GM19239 (cell line): ENCODE measurements around the gene PCGF5.
"Not testable (repeated sequence)": the region's sequence is repeated elsewhere in the genome, so short reads cannot be mapped to it uniquely, and the experiment has no call there.

Experiments used
- DNase-seq: peaks from one replicate; pipeline ENCODE4 v3.0.0; 2011; ENCODE audit warnings: low spot score; ENCODE audit not compliant: insufficient read length
- FAIRE-seq: peaks from 2 replicates; lab custom pipeline; 2011; peaks lifted over from hg19 to GRCh38; lab: Jason Lieb, UNC

Gene PCGF5

DNA sequence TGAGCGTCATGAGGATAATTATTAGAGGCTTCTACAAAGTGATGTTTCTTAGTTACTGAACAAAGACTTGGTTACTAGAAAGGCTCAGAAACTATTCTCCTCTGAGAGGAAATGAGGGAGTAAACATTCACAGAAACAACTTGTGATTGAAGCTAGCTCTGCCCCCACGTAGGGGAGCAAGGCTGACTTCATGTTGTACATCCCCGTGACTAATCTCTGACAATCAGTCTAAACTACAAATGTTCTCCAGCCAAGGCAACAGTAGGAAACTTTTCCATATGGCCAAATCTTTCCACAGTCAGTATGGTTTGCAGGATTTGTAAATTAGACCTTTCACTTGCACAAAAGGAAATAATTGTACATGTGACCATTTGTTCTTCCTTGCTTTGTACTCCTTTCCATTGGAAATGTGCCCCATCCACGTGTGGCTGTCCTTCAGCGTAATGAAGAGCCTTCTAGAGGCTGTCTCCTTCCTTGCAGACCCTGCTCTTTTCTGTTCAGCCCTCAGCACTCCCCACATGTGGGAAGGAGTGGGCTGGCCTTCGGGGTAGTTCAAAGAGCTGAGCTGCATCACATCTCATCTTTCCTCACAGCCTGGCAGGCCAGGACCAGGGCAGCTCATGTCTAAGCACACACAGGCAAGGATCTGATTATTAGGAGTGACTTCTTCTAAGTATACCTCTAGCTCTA is 93.5 kb downstream of the PCGF5 start:
- FAIRE-seq = no peak

DNA sequence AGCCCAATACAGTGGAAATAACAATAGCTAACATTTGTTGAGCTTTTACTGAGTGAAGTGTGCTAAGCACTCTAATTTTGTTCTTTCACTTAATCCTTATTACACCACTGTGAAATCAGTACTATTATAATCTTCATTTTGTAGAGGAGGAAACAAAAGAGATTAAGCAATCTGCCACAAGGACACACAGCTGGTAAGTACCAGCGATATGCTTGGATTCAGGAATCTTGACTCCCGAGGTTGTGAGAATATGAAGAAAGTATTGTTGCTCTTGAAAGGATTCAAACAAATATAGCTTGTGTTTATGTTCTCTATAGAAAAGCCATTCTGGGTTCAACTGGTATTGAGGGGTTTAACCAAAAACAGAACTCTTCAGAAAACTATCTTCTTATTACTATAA is 96.0 kb downstream of the PCGF5 start:
- no peak for FAIRE-seq
- no peak for DNase-seq

More for the DNA sequence above, 93.5 kb downstream of the PCGF5 start:
- no peak for DNase-seq

DNA sequence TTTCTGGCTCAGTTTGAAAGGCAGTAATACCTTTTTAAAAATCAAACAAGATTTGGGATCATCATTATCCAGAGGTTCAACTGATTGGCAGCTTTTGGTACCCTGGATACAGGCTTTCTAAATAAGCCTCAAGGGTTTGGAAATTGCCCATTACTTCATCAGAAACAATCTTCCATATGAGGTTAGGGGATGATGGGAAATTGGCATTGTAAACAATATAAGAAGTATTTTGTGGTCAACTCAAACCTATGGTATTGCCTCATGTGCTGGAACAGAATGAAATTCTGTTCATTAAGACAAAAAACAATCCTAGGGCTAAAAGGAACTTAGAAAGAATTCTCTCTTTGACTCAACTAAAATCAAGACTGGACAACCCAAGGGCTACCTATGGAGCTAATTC is 97.1 kb downstream of the PCGF5 start:
- FAIRE-seq (no peak), DNase-seq (no peak)

DNA sequence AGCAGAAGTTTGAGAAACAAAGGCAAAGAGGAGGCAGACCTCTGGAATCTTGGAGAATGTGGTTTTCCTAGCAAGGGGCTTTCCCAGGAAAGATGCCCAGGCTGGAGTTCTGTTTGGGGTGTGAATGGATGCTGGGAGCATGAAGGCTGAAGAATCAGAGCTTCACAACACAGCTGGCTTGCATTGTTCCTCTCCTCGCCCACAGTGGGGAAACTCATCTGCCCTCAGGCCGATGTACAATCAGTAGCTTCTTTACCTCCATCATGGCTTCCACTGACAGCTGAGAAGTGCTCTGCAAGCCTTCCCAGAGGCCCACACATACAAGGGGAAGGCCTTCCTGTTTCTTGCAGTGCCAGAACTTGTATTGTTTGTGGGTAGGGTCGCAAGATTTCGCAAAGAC is 98.9 kb downstream of the PCGF5 start:
- FAIRE-seq = no peak
- DNase-seq = no peak

DNA sequence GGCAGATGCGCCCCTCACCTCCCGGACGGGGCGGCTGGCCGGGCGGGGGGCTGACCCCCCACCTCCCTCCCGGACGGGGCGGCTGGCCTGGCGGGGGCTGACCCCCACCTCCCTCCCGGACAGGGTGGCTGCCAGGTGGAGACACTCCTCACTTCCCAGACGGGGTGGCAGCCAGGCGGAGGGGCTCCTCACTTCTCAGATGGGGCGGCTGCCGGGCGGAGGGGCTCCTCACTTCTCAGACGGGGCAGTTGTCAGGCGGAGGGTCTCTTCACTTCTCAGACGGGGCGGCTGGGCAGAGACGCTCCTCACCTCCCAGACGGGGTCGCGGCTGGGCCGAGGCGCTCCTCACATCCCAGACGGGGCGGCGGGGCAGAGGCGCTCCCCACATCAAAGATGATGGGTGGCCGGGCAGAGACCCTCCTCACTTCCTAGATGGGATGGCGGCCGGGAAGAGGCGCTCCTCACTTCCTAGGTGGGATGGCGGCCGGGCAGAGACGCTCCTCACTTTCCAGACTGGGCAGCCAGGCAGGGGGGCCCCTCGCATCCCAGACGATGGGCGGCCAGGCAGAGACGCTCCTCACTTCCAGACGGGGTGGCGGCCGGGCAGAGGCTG is 102.9 kb downstream of the PCGF5 start:
- FAIRE-seq, DNase-seq: not testable (repeated sequence)

DNA sequence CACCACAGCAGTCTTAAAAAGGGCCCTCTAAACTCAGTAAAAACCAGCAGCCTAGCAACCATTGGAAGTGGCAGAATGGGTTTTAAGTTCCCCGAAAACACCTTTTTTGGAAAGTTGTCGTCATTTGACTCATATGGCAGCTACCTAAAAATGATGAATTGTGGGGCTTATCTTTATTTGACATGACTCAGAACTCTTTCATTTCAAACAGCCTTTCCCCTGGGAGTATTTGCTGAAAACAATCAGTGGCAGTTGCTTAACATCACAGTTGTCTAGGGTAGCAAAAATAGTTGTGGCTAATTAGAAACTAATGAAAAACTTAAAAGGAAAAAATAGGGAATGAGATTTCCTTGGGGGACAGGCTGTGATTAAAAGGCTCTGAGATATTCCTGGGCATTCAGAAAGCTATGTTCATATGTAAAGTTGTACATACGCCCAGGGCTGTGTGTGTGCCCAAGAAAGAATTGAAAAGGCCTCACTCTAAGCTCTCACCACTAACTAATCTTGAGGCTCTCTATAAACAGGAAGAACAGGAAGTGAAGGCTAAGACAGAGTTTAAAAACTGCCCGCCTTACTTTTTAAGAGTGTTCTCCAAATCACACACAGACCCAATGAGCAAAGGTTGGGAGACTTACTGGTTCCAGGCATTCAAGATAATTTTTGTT is 108.0 kb downstream of the PCGF5 start:
- no peak for FAIRE-seq

More for the DNA sequence above, 108.0 kb downstream of the PCGF5 start:
- no peak for DNase-seq
